Fibroblast of skin of left biceps (primary cell): ENCODE results near the gene MRRF.

Experiments
- DNase-seq, 2 experiments: peaks; one replicate each; pipeline ENCODE4 v3.0.0-alpha.2; 2013; ENCODE audit warnings: low read depth in 2 of 2

Gene MRRF

GRCh38 chr9:122228568-122229484 is 35.9 kb upstream of the MRRF start, which contains the start of gene LHX6:
Gene LHX6 (minus strand): TSS chr9:122228957. CDS start chr9:122228740, 217 bp downstream.
- no peak for DNase-seq

GRCh38 chr9:122229485-122229837 is 35.2 kb upstream of the MRRF start:
- no peak for DNase-seq

- DNase-seq = no peak
Measured at GRCh38 chr9:122232796-122233306, 31.8 kb upstream of the MRRF start.

GRCh38 chr9:122234022-122234748 is 30.5 kb upstream of the MRRF start:
- no peak for DNase-seq

- DNase-seq = no peak
Measured at GRCh38 chr9:122236681-122237080, 28.0 kb upstream of the MRRF start.

- no peak for DNase-seq
Measured at GRCh38 chr9:122239722-122240121, 25.0 kb upstream of the MRRF start.

- no peak for DNase-seq
Measured at GRCh38 chr9:122244349-122244748, 20.3 kb upstream of the MRRF start.

GRCh38 chr9:122246666-122247065 is 18.0 kb upstream of the MRRF start:
- no peak for DNase-seq

- no peak for DNase-seq
Measured at GRCh38 chr9:122248448-122248865, 16.2 kb upstream of the MRRF start.

GRCh38 chr9:122251351-122251750 is 13.3 kb upstream of the MRRF start:
- DNase-seq = no peak

- DNase-seq = no peak
Measured at GRCh38 chr9:122252796-122253195, 11.9 kb upstream of the MRRF start.

- no peak for DNase-seq
Measured at GRCh38 chr9:122254761-122255160, 9.9 kb upstream of the MRRF start.

GRCh38 chr9:122256206-122256605 is 8.5 kb upstream of the MRRF start:
- no peak for DNase-seq

- DNase-seq = no peak
Measured at GRCh38 chr9:122258886-122259415, 5.7 kb upstream of the MRRF start.

- peak in 1 of 2 experiments; percentile 9 for DNase-seq
Measured at GRCh38 chr9:122261469-122261881, 3.2 kb upstream of the MRRF start.

GRCh38 chr9:122262073-122262472 is 2.6 kb upstream of the MRRF start:
- DNase-seq = no peak

GRCh38 chr9:122263699-122264349 is 858 bp upstream of the MRRF start:
- DNase-seq = no peak

GRCh38 chr9:122265149-122265915 is 650 bp downstream of the MRRF start:
- no peak for DNase-seq

- no peak for DNase-seq
Measured at GRCh38 chr9:122268041-122268814, 3.5 kb downstream of the MRRF start.

GRCh38 chr9:122274055-122274454 is 9.4 kb downstream of the MRRF start:
- DNase-seq = no peak
